Breast epithelium (tissue), 3 donors: ENCODE results near the gene RNLS.

Experiments
- POLR2A ChIP-seq: fragments of 450-650 bp; IDR thresholded peaks from one replicate; pipeline ENCODE4 v1.6.1; 2016; ENCODE audit warnings: antibody characterized with exemption, mild to moderate bottlenecking, moderate library complexity
- POLR2AphosphoS5 ChIP-seq, 3 donors: sonication (generic); formaldehyde crosslinking; IDR thresholded peaks; one replicate each; pipeline ENCODE4 v1.6.1; 2017; ENCODE audit warnings: antibody characterized with exemption in 3 of 3
- TF ChIP-seq, protein P1 (sequence below), 3 donors: fragments of 450-650 bp; IDR thresholded peaks; one replicate each; pipeline ENCODE4 v1.5.1; 2016 to 2017; ENCODE audit warnings: antibody characterized with exemption in 3 of 3, mild to moderate bottlenecking in 3 of 3, moderate library complexity in 3 of 3

DNA sequence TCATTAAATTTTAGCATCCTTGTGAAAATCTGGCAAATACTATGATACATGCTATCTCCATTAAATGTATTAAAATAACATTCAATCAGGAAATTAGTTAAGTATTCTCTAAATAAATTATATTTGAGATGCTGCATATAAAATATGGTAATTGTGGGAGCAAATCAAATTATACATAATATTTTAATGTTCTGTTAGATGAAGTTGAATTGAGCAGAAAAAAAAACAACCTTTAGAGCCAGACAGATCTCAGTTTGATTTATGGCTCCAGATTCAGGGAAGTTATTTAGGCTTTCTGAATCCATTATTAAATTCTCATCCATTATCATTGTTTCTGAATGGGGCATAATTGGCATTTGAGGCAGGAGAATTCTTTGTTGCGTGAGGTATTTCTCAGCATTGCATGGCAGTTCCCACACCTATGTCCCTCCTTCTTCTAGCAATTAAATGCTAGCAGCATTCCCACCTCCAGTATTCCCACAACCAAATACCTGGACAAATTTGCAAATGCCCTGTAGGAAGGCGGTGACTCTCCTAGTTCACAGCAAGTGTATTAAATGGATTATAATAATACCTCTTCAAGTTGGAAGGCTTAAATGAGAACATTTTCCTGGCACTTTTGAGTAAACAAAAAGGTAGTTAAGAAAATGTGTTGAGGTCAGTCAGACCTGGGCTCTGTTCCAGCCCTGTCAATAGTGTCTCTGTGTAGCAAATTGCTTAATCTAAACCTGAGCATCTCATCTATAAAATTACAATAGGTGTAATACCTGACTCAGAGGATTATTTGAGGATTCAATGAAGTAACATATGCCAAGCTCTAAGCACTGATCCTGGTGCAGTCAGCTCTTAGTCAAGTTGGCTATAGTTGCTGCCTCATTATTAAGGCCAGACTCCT, 108.9 kb downstream of the RNLS start:
- no peak for TF ChIP-seq POLR2A
- TF ChIP-seq, protein P1, sequence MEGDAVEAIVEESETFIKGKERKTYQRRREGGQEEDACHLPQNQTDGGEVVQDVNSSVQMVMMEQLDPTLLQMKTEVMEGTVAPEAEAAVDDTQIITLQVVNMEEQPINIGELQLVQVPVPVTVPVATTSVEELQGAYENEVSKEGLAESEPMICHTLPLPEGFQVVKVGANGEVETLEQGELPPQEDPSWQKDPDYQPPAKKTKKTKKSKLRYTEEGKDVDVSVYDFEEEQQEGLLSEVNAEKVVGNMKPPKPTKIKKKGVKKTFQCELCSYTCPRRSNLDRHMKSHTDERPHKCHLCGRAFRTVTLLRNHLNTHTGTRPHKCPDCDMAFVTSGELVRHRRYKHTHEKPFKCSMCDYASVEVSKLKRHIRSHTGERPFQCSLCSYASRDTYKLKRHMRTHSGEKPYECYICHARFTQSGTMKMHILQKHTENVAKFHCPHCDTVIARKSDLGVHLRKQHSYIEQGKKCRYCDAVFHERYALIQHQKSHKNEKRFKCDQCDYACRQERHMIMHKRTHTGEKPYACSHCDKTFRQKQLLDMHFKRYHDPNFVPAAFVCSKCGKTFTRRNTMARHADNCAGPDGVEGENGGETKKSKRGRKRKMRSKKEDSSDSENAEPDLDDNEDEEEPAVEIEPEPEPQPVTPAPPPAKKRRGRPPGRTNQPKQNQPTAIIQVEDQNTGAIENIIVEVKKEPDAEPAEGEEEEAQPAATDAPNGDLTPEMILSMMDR (IDR thresholded peaks at IDR 0.05) = peak in 1 of 3 donors; percentile 8
- no peak for TF ChIP-seq POLR2AphosphoS5 (IDR thresholded peaks at IDR 0.05)
